Measurements from ENCODE around the gene PLK3.

PLK3 gene

GRCh38 chr1:44777969-44778635, 22.1 kb upstream of the PLK3 start:
- no peak for TF ChIP-seq EZH2 (IDR thresholded peaks at IDR 0.05; ENCODE audit: borderline replicate concordance, low read length)
- TF ChIP-seq CTCF (IDR thresholded peaks at IDR 0.05; ENCODE audit: low read length), result no peak
- Histone ChIP-seq H3K4me3 (ENCODE audit: low read depth, low read length, poor library complexity, severe bottlenecking) (peak overlapping the region; percentile 92), H3K9ac (ENCODE audit: low read length) (peak overlapping the region; percentile 16; the same call in 1 of the 2 replicates), H3K79me2 (ENCODE audit: insufficient read depth, low read length) (peaks cover 16% of the 10 kb centered on the region), H3F3A (ENCODE audit: insufficient read depth, low read length) (peaks cover 13% of the 10 kb centered on the region), H4K20me1 (ENCODE audit: insufficient read depth, low read length) (no peaks in the 10 kb centered on the region), H3K9me2 (ENCODE audit: low read depth, low read length) (no peaks in the 10 kb centered on the region), H3K4me1 (ENCODE audit: insufficient read depth, low read length, severe bottlenecking) (peaks cover 32% of the 10 kb centered on the region), H2AFZ (ENCODE audit: low read length) (no peak overlapping the region), H3K9me3 (ENCODE audit: low read length) (no peaks in the 10 kb centered on the region), H3K4me2 (ENCODE audit: low read length) (peak overlapping the region; percentile 84), H3K36me3 (ENCODE audit: insufficient read depth, low read length) (peaks cover 65% of the 10 kb centered on the region), H3K27ac (ENCODE audit: low read depth, low read length, poor library complexity, severe bottlenecking) (peak overlapping the region; percentile 82), H3K27me3 (ENCODE audit: insufficient read depth, low read length) (no peaks in the 10 kb centered on the region)

- H3K4me2 ChIP-seq (ENCODE audit: low read length), result no peak overlapping the region; the same call in 1 of the 2 replicates
Measured at GRCh38 chr1:44778705-44779576, 21.2 kb upstream of the PLK3 start.

GRCh38 chr1:44780583-44781121, 19.5 kb upstream of the PLK3 start:
- Histone ChIP-seq H3K27ac (ENCODE audit: low read depth, low read length, poor library complexity, severe bottlenecking) (no peak overlapping the region), H3K4me2 (ENCODE audit: low read length) (no peak overlapping the region), H3K9me2 (ENCODE audit: low read depth, low read length) (no peaks in the 10 kb centered on the region), H3K36me3 (ENCODE audit: insufficient read depth, low read length) (peaks cover 64% of the 10 kb centered on the region), H3K4me1 (ENCODE audit: insufficient read depth, low read length, severe bottlenecking) (peaks cover 45% of the 10 kb centered on the region), H3K27me3 (ENCODE audit: insufficient read depth, low read length) (no peaks in the 10 kb centered on the region), H3F3A (ENCODE audit: insufficient read depth, low read length) (peaks cover 13% of the 10 kb centered on the region), H2AFZ (ENCODE audit: low read length) (no peak overlapping the region), H3K9ac (ENCODE audit: low read length) (no peak overlapping the region), H3K9me3 (ENCODE audit: low read length) (no peaks in the 10 kb centered on the region), H3K79me2 (ENCODE audit: insufficient read depth, low read length) (peaks cover 14% of the 10 kb centered on the region), H4K20me1 (ENCODE audit: insufficient read depth, low read length) (no peaks in the 10 kb centered on the region), H3K4me3 (ENCODE audit: low read depth, low read length, poor library complexity, severe bottlenecking) (no peak overlapping the region)
- TF ChIP-seq EZH2 (IDR thresholded peaks at IDR 0.05; ENCODE audit: borderline replicate concordance, low read length), result no peak
- no peak for TF ChIP-seq CTCF (IDR thresholded peaks at IDR 0.05; ENCODE audit: low read length)

More at GRCh38 chr1:44778705-44779576, 21.2 kb upstream of the PLK3 start:
- Histone ChIP-seq H2AFZ (ENCODE audit: low read length) (no peak overlapping the region), H3F3A (ENCODE audit: insufficient read depth, low read length) (peaks cover 13% of the 10 kb centered on the region), H3K9me3 (ENCODE audit: low read length) (no peaks in the 10 kb centered on the region), H3K27me3 (ENCODE audit: insufficient read depth, low read length) (no peaks in the 10 kb centered on the region), H3K4me1 (ENCODE audit: insufficient read depth, low read length, severe bottlenecking) (peaks cover 40% of the 10 kb centered on the region), H3K27ac (ENCODE audit: low read depth, low read length, poor library complexity, severe bottlenecking) (no peak overlapping the region), H3K9ac (ENCODE audit: low read length) (no peak overlapping the region), H3K36me3 (ENCODE audit: insufficient read depth, low read length) (peaks cover 65% of the 10 kb centered on the region), H3K4me3 (ENCODE audit: low read depth, low read length, poor library complexity, severe bottlenecking) (no peak overlapping the region), H3K9me2 (ENCODE audit: low read depth, low read length) (no peaks in the 10 kb centered on the region), H4K20me1 (ENCODE audit: insufficient read depth, low read length) (no peaks in the 10 kb centered on the region), H3K79me2 (ENCODE audit: insufficient read depth, low read length) (peaks cover 16% of the 10 kb centered on the region)
- TF ChIP-seq CTCF (IDR thresholded peaks at IDR 0.05; ENCODE audit: low read length) (no peak), EZH2 (IDR thresholded peaks at IDR 0.05; ENCODE audit: borderline replicate concordance, low read length) (no peak)
